ENCODE results near the gene NPFFR1. TPM values are rescaled to one million over a fixed set of nuclear protein-coding genes. Genes with fewer than 3 reads are reported as not detected.

Gene NPFFR1
- total and polyA plus RNA-seq, 8 donors: under 0.01 to 0.45 (median 0.05) TPM; not detected in 5

DNA sequence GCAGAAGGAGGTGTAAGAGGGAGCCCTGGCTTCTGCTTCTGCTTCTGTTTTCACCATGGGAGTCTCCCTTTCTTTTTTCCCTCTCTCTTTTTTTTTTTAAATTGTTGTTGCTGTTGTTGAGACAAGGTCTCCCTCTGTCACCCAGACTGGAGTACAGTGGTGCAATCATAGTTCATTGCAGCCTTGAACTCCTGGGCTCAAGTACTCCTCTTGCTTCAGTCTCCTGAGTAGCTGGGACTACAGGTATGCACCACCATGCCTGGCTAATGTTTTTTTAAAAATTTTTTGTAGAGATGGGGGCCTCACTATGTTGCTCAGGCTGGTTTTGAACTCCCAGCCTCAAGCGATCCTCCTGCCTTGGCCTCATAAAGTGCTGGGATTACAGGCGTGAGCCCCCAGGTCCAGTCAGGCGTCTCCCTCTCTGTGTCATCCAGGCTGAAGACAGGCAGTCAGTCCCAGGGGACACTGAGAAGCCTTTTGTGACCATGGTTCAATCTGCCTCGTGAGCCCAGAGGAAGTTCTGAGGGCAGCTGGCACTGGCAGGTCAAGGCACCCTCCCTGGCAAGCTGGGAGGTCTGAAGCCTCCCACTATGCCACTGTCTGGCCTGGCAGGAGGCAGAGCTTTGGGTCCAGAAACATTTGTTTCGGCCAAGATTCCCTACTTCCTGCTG lies 33.6 kb upstream of the NPFFR1 start:
- 86 to 94% (median 89%) methylated on average over 5 of the region's 5 CpGs for WGBS, 5 donors
- Histone ChIP-seq H3K36me3 (peaks cover 0 to 13% (median 2%) of the 10 kb centered on the region in 4 donors), H3K9me3 (no peaks in the 10 kb centered on the region), H3K27me3 (no peaks in the 10 kb centered on the region), H3K4me1 (peaks cover 0 to 6% (median 0%) of the 10 kb centered on the region in 4 donors), H3K4me3 (no peak overlapping the region), H3K27ac (no peak overlapping the region)
- TF ChIP-seq POLR2A (IDR thresholded peaks at IDR 0.05): no peak
- TF ChIP-seq POLR2AphosphoS5 (IDR thresholded peaks at IDR 0.05): no peak
- TF ChIP-seq, protein P1, sequence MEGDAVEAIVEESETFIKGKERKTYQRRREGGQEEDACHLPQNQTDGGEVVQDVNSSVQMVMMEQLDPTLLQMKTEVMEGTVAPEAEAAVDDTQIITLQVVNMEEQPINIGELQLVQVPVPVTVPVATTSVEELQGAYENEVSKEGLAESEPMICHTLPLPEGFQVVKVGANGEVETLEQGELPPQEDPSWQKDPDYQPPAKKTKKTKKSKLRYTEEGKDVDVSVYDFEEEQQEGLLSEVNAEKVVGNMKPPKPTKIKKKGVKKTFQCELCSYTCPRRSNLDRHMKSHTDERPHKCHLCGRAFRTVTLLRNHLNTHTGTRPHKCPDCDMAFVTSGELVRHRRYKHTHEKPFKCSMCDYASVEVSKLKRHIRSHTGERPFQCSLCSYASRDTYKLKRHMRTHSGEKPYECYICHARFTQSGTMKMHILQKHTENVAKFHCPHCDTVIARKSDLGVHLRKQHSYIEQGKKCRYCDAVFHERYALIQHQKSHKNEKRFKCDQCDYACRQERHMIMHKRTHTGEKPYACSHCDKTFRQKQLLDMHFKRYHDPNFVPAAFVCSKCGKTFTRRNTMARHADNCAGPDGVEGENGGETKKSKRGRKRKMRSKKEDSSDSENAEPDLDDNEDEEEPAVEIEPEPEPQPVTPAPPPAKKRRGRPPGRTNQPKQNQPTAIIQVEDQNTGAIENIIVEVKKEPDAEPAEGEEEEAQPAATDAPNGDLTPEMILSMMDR (IDR thresholded peaks at IDR 0.05): no peak
- no peak for TF ChIP-seq EP300 (IDR thresholded peaks at IDR 0.05)
- DNase-seq: no peak
- intact Hi-C loops (cut with DNase I; ENCODE audit: low total_unique reads): no loop called here

DNA sequence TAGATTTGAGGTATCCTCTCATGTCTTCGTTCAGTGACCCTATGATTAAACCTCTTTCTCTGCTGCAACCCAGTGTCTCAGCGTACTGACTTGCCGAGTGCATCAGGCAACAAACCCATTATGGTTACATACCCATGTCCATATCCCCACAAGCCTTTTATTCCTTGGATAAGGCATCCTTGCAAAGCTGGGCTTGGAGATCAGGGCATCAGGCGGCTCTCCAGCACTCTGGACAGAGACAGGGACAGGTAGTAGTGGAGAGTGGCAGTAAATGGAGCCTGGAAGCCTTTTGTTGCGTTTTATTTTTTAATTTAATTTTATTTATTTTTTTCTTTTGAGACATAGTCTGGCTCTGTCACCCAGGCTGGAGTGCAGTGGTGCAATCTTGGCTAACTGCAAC lies 32.0 kb upstream of the NPFFR1 start:
- WGBS, 5 donors: 95 to 98% (median 97%) methylated on average over 5 of the region's 5 CpGs
- H3K27ac ChIP-seq: no peak overlapping the region
- TF ChIP-seq, protein P1 (IDR thresholded peaks at IDR 0.05): no peak
- TF ChIP-seq POLR2AphosphoS5 (IDR thresholded peaks at IDR 0.05): no peak
- no peak for TF ChIP-seq POLR2A (IDR thresholded peaks at IDR 0.05)
- no peak for TF ChIP-seq EP300 (IDR thresholded peaks at IDR 0.05)
- intact Hi-C loops (cut with DNase I; ENCODE audit: low total_unique reads): no loop called here
- H3K36me3 ChIP-seq: peaks cover 0 to 4% (median 0%) of the 10 kb centered on the region in 4 donors
- H3K9me3 ChIP-seq: no peaks in the 10 kb centered on the region
- peaks cover 0 to 6% (median 0%) of the 10 kb centered on the region in 4 donors for H3K4me1 ChIP-seq
- no peaks in the 10 kb centered on the region for H3K27me3 ChIP-seq
- no peak overlapping the region for H3K4me3 ChIP-seq
- no peak for DNase-seq

DNA sequence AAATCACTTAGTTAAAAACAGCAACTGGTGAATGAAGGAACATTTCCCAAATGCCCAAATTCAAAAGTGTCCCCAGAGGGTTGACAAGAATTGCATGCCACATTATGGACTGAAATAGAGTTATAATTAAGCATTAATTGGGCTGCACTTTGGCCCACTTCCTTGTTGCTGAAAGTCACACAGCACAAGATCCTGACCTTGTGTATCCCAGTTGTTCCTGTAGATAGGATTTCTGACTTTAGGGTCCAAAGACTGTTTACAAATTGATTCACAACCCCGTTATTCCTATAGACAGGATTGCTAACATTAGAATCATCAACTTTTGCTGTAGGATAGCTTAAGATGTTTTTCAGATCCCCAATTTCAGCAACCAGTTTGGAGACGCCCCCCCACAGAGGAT lies 31.5 kb upstream of the NPFFR1 start:
- no peak for DNase-seq
- Histone ChIP-seq H3K4me3 (no peak overlapping the region), H3K27ac (no peak overlapping the region), H3K27me3 (no peaks in the 10 kb centered on the region), H3K36me3 (peaks cover 0 to under 1% (median 0%) of the 10 kb centered on the region in 4 donors), H3K4me1 (peaks cover 0 to 6% (median 0%) of the 10 kb centered on the region in 4 donors), H3K9me3 (no peaks in the 10 kb centered on the region)
- TF ChIP-seq, protein P1 (IDR thresholded peaks at IDR 0.05): no peak
- TF ChIP-seq EP300 (IDR thresholded peaks at IDR 0.05) (no peak), POLR2AphosphoS5 (IDR thresholded peaks at IDR 0.05) (no peak)
- 65 to 85% (median 75%) methylated on average over 2 of the region's 2 CpGs for WGBS, 5 donors
- intact Hi-C loops (cut with DNase I; ENCODE audit: low total_unique reads): no loop called here

DNA sequence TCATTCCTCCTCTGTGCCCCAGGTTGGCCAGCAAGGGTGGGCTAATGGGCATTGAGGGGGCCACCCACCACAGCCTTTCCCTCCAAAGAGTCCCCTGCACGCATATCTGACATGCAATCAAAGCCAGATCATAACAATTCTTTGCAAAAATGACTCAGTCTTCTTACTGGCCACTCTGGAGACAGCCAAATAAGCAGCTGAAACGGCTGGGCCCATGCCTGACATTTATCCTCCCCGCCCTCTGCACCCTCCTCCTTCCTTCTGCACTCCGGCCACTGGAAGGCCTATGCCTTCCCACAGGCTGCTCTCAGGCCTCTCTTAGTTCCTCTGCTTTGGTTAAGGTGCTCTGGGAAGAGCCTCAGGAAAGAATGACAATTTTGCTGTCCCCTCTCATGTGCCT lies 29.2 kb upstream of the NPFFR1 start:
- Histone ChIP-seq H3K9me3 (no peaks in the 10 kb centered on the region), H3K4me1 (peaks cover 0 to 6% (median 0%) of the 10 kb centered on the region in 4 donors), H3K4me3 (no peak overlapping the region), H3K27me3 (no peaks in the 10 kb centered on the region), H3K27ac (no peak overlapping the region), H3K36me3 (no peaks in the 10 kb centered on the region)
- intact Hi-C loops (cut with DNase I; ENCODE audit: low total_unique reads): no loop called here
- TF ChIP-seq EP300 (IDR thresholded peaks at IDR 0.05): no peak
- TF ChIP-seq, protein P1 (IDR thresholded peaks at IDR 0.05): no peak
- TF ChIP-seq POLR2AphosphoS5 (IDR thresholded peaks at IDR 0.05): no peak
- no peak for TF ChIP-seq POLR2A (IDR thresholded peaks at IDR 0.05)
- 53 to 74% (median 70%) methylated on average over 4 of the region's 4 CpGs for WGBS, 5 donors
- DNase-seq: peak in 1 of 2 donors; percentile 34
